Memory B cell (primary cell): ENCODE data around the gene MAD1L1.

Experiments used
- ATAC-seq: fragments of 150-1000 bp; cut with Tn5 transposase; 2 replicates; pipeline ENCODE4 v1.10.0; 2021; ENCODE audit warnings: low read depth, mild to moderate bottlenecking, moderate library complexity
- DNase-seq, 2 donors: peaks; one replicate each; pipeline ENCODE4 v3.0.0; 2022; ENCODE audit warnings: low spot score in 2 of 2
- H3K27ac Mint-ChIP-seq: one replicate; pipeline ENCODE4 v1.8.0; 2022; ENCODE audit warnings: mild to moderate bottlenecking, moderate library complexity, mixed read lengths
- H3K27me3 Mint-ChIP-seq: one replicate; pipeline ENCODE4 v1.8.0; 2022; ENCODE audit warnings: mixed read lengths
- H3K36me3 Mint-ChIP-seq: one replicate; pipeline ENCODE4 v1.8.0; 2022; ENCODE audit warnings: mild to moderate bottlenecking, mixed read lengths
- H3K4me1 Mint-ChIP-seq: one replicate; pipeline ENCODE4 v1.8.0; 2022; ENCODE audit warnings: mixed read lengths
- H3K4me3 Mint-ChIP-seq: one replicate; pipeline ENCODE4 v1.8.0; 2022; ENCODE audit warnings: mild to moderate bottlenecking, moderate library complexity, mixed read lengths
- H3K9me3 Mint-ChIP-seq: one replicate; pipeline ENCODE4 v1.8.0; 2022; ENCODE audit warnings: mixed read lengths

Gene MAD1L1

DNA sequence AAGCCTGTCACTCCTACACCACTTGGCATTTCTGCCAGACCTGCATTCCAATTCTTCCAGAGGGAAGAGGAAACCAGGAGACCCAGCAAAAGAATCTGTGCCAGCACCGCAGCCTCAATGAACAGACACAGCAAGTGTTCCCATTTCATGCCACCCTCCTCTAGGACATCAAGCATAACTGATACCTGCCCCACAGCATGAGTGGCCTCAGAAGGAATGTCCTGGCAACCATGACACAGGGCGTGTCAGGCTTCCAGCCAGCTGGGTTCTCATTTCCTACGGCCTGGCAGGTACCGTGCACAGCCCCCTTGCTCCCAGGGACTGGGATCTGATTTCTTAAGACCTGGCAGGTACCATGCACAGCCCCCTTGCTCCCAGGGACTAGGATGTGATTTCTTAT is 7.8 kb downstream of the MAD1L1 start:
- ATAC-seq (no peak), DNase-seq (no peak)
- no peaks in the 10 kb centered on the region for H3K9me3 Mint-ChIP-seq
- H3K27ac Mint-ChIP-seq = no peak overlapping the region
- peaks cover 21% of the 10 kb centered on the region for H3K36me3 Mint-ChIP-seq
- H3K4me3 Mint-ChIP-seq = no peak overlapping the region
- no peaks in the 10 kb centered on the region for H3K4me1 Mint-ChIP-seq
- H3K27me3 Mint-ChIP-seq = no peaks in the 10 kb centered on the region

DNA sequence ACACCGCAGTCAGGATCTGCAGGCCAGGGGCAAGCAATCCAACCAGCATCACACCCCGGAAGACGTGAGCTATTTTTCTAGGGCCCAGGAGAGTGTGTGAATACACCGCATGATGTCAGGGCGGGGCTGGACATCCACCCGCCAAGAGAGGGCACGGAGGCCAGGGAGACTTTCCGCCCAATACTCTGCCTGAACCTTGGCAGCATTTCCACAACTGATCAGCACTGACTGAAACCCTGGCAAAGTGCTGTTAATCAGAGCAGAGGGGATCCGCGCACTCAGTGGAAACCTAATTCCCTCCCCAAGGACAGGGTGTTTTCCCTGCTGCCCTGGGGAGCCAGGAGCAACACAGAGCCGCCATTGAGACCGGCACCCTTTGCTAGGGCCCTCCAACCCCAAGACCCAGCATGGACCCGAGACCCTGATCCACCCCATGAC is 8.2 kb downstream of the MAD1L1 start:
- H3K4me1 Mint-ChIP-seq = no peaks in the 10 kb centered on the region

DNA sequence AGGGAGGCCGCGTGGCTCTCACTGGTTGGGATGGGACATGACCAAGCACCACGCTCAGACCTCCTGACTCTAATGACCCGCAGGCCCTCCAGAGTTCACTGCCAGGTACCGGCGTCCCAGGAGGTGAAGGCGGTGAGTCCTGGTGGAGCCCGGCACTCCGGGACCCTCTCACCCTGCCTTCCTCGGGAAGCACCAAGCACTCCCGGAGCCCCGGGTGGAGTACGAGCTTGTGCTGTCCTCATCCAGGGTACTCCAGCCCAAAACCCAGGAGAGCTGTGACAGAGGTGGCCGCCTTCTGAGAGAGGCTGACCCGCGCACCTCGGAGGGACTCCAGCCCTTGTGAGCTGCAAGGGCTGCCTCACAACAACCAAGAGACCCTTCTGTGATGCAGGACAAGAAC is 9.4 kb downstream of the MAD1L1 start:
- Mint-ChIP-seq H3K9me3 (no peaks in the 10 kb centered on the region), H3K27ac (no peak overlapping the region), H3K4me3 (no peak overlapping the region), H3K36me3 (peaks cover 21% of the 10 kb centered on the region), H3K27me3 (no peaks in the 10 kb centered on the region), H3K4me1 (no peaks in the 10 kb centered on the region)
- DNase-seq (no peak), ATAC-seq (no peak)

More for the DNA sequence above, 8.2 kb downstream of the MAD1L1 start:
- no peak overlapping the region for H3K27ac Mint-ChIP-seq
- DNase-seq = no peak
- H3K9me3 Mint-ChIP-seq = no peaks in the 10 kb centered on the region
- H3K4me3 Mint-ChIP-seq = no peak overlapping the region
- H3K36me3 Mint-ChIP-seq = peaks cover 19% of the 10 kb centered on the region
- no peak for ATAC-seq
- no peaks in the 10 kb centered on the region for H3K27me3 Mint-ChIP-seq

DNA sequence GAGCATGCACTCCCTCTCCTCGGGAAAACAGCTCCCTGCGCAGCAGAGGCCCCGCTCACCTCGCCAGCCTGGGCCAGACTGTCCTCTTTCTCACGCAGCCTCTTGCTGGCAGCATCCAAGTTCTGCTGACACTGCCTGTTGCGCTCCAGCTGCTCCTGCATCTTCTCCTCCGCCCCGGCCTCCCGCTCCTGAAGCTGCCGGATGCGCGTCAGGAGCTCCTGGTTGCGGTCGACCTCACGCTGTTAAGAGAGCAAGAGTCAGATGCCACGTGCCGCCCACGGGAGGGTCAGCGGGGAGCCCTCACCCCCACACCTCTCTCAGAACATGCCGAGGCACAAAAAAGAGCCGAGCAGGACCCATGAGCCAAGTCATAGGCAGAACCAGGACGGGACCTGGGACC is 10.2 kb downstream of the MAD1L1 start:
- H3K27ac Mint-ChIP-seq = no peak overlapping the region
- no peak overlapping the region for H3K4me3 Mint-ChIP-seq
- no peak for ATAC-seq
- no peak for DNase-seq
- no peaks in the 10 kb centered on the region for H3K9me3 Mint-ChIP-seq
- peaks cover 25% of the 10 kb centered on the region for H3K36me3 Mint-ChIP-seq
- no peaks in the 10 kb centered on the region for H3K4me1 Mint-ChIP-seq
- H3K27me3 Mint-ChIP-seq = no peaks in the 10 kb centered on the region

DNA sequence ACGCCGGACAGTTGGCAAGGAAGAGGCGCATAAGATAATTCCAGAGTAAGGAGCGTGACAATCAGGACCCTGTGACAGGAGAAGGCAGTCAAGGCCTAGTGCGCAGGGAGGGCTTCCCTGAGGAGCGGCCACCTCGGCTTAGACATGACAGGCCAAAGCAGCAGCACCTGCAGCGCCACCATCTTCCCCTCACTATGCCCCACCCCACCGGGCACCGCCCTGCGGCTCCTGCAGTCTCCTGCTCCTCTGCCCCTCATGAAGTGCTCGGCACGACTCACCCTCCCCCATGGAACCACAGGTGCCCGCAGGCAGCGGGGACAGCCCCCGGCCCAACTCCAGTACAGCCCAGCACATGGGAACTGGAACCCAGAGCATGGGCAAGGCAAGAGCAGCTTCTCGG is 11.8 kb downstream of the MAD1L1 start:
- Mint-ChIP-seq H3K4me3 (no peak overlapping the region), H3K27ac (no peak overlapping the region), H3K27me3 (no peaks in the 10 kb centered on the region), H3K9me3 (no peaks in the 10 kb centered on the region), H3K4me1 (no peaks in the 10 kb centered on the region), H3K36me3 (peaks cover 31% of the 10 kb centered on the region)
- no peak for ATAC-seq
- no peak for DNase-seq

DNA sequence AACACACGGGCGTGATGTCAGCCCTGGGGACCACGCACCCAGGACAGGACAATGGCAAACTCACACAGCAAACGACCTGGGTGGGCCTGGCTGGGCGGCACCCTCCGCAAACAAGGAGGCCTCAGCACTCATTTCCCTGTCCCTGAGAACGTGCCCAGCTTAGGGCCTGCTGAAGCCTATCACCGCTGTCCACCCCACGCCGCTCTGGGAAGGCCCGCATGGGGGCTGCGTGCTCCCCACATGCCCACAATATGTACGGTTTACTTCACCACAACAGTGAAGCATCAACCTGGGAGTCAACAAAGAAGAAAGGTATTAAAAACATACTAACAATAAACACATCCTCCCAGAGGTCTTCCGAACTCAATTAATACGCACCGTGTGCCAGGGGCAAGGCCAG is 12.2 kb downstream of the MAD1L1 start:
- ATAC-seq (no peak), DNase-seq (no peak)
- no peaks in the 10 kb centered on the region for H3K9me3 Mint-ChIP-seq
- H3K36me3 Mint-ChIP-seq = peaks cover 33% of the 10 kb centered on the region
- H3K4me3 Mint-ChIP-seq = no peak overlapping the region
- no peaks in the 10 kb centered on the region for H3K4me1 Mint-ChIP-seq
- no peak overlapping the region for H3K27ac Mint-ChIP-seq
- H3K27me3 Mint-ChIP-seq = no peaks in the 10 kb centered on the region

DNA sequence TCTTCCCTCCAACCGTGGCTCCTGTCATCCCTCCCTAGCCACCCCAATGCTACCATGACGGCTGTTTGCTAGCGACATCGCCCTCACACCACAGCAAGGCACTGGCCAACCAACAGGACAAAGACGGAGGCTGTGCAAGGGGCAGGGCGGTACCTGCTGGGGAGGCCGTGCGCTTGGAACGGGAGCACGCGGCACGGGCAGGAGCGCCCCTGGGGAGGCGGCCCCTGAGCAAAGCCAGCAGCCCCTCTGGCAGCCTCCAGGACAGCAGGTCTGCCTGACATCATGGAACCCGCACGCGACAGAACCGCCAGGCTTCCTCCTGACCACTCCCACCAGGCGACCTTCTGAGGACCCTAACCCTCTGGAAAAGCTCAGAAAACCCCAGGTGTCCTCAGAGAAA is 12.7 kb downstream of the MAD1L1 start:
- no peak for ATAC-seq
- Mint-ChIP-seq H3K36me3 (peaks cover 34% of the 10 kb centered on the region), H3K9me3 (no peaks in the 10 kb centered on the region), H3K27me3 (no peaks in the 10 kb centered on the region), H3K4me3 (no peak overlapping the region), H3K4me1 (no peaks in the 10 kb centered on the region), H3K27ac (no peak overlapping the region)
- DNase-seq = no peak

DNA sequence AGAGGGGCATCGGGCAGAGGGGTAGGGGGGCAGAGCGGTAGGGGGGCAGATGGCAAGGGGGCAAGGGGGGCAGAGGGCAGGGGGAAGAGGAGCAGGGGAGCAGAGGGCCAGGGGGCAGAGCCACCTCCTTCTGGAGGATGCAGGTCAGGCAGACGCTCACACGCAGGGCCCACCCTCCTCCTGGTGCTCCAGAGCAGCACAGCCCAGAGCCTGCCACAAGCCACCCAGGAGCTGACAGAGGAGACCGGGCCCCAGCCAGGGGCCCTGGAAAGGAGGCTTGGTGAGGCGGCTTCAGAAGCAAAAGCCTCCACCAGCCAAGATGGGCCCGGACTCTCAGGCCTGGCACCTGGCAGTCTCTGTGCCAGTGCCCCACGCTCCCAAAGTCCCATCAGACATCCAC is 13.1 kb downstream of the MAD1L1 start:
- Mint-ChIP-seq H3K36me3 (peaks cover 36% of the 10 kb centered on the region), H3K4me1 (no peaks in the 10 kb centered on the region), H3K4me3 (no peak overlapping the region), H3K9me3 (no peaks in the 10 kb centered on the region), H3K27me3 (no peaks in the 10 kb centered on the region), H3K27ac (no peak overlapping the region)
- ATAC-seq = no peak
- no peak for DNase-seq

DNA sequence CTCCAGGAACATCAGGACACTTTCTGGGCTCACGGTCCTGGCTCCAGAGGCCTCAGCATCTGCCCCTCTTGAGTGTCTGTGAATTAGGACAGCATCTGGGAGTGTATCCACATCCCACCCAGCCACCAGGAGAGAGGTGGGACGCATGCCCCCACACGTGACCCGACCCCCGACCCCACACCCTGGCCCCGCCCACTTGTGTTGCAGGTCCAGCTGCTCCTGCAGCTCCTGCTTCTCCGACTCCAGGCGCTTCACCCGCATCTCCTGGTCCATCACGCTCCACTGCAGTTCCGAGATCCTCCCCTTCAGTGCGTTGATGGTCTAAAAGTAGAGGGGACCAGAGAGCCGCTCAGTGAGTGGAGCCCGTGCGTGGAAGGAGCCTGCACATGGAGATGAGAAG is 13.6 kb downstream of the MAD1L1 start:
- H3K4me1 Mint-ChIP-seq = no peaks in the 10 kb centered on the region
- no peak overlapping the region for H3K4me3 Mint-ChIP-seq
- H3K9me3 Mint-ChIP-seq = no peaks in the 10 kb centered on the region
- H3K36me3 Mint-ChIP-seq = peaks cover 33% of the 10 kb centered on the region
- no peak for ATAC-seq
- H3K27ac Mint-ChIP-seq = no peak overlapping the region
- H3K27me3 Mint-ChIP-seq = no peaks in the 10 kb centered on the region
- no peak for DNase-seq

DNA sequence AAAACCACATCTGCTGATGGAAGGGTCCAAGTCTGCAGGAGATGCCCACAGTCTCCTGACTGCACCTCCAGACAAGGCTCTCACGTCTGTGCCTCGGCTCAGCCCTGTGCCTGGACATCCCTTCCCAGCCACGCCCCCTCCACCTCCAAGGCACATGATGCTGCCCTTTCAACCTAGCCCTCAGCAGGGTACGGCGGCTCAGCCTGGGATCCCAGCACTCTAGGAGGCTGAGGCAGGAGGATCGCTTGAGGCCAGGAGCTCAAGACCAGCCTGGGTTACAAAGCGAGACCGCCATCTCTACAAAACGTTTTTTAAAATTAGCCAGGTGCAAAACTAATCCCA is 14.3 kb downstream of the MAD1L1 start:
- ATAC-seq (no peak), DNase-seq (no peak)
- Mint-ChIP-seq H3K9me3 (no peaks in the 10 kb centered on the region), H3K27me3 (no peaks in the 10 kb centered on the region), H3K4me3 (no peak overlapping the region), H3K4me1 (no peaks in the 10 kb centered on the region), H3K36me3 (peaks cover 36% of the 10 kb centered on the region), H3K27ac (no peak overlapping the region)

DNA sequence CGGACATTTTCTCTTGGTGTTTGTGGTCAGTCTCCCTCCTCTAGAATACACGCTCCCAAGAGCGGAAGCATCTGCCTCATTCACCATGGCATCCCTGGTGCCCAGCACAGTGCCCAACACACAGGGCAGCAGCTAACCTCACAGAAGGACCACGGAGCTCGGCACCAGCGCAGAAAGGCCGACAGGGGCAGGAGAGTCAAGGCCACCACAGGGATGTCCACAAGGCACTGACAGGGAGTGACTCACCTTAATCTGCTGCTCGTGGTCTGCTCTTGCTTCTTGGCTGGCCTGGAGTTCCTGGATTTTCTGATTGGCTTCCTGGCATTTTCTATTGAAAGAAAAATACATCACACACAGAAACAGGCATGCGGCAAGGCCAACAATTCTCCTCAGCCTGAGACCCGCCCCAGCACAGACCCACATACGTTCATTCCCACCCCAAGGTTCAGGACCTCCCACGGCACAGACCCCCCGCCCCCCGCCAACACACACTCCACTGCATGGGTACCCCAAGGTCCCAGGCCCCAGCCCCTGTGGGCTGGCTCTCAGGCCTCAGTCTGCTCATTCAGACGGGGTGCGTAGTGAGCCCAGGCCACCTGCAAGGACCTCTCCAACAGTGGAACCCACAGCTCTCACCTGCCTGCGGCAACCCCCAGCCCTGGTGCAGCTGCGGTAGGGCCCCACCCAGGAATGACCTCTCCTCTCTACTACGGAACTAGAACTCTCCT is 14.9 kb downstream of the MAD1L1 start:
- DNase-seq (no peak), ATAC-seq (no peak)
- Mint-ChIP-seq H3K9me3 (no peaks in the 10 kb centered on the region), H3K4me1 (no peaks in the 10 kb centered on the region), H3K27ac (no peak overlapping the region), H3K36me3 (peaks cover 36% of the 10 kb centered on the region), H3K4me3 (no peak overlapping the region), H3K27me3 (no peaks in the 10 kb centered on the region)

DNA sequence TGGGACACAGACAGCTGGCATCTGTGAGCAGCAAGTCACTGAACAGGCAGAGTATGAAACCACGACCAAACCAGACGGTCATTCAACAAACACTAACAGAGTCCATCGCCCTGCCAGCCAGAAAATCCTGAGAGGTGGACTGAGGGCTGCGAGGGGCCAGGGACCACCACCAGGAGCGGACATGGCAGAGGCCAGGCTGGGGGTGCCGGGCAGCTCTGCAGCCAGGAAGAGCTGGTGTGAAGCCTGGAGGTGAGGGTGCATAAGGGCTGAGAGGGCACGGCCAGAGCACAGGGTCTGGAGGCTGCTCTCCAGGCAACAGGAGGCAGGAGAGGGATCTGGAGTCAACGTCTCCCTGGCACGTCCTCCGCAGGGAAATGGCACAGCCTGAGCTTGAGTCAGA is 15.5 kb downstream of the MAD1L1 start:
- no peak overlapping the region for H3K27ac Mint-ChIP-seq
- ATAC-seq = no peak
- H3K4me3 Mint-ChIP-seq = no peak overlapping the region

DNA sequence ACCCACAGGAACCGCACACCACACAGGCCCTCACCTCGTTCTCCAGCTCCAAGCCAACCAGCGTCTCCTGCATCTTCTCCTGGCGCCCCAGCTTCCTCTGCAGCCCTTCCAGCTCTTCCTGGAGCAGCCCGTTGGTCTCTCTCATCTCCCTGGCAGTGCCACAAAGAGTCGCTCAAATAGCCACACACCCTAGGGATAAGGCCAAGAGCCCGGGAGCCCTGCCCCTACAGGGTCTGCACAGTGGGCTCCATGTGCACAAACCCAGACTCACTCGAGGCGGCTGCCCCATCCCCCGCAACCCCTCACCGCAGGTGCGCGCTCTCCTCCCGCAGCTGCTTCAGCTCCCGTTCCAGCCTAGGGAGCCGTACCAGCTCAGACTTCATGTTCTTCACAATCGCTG is 16.9 kb downstream of the MAD1L1 start:
- Mint-ChIP-seq H3K9me3 (no peaks in the 10 kb centered on the region), H3K27ac (no peak overlapping the region)
- ATAC-seq = no peak

More for the DNA sequence above, 15.5 kb downstream of the MAD1L1 start:
- Mint-ChIP-seq H3K27me3 (no peaks in the 10 kb centered on the region), H3K9me3 (no peaks in the 10 kb centered on the region), H3K36me3 (peaks cover 38% of the 10 kb centered on the region), H3K4me1 (no peaks in the 10 kb centered on the region)
- DNase-seq = no peak

DNA sequence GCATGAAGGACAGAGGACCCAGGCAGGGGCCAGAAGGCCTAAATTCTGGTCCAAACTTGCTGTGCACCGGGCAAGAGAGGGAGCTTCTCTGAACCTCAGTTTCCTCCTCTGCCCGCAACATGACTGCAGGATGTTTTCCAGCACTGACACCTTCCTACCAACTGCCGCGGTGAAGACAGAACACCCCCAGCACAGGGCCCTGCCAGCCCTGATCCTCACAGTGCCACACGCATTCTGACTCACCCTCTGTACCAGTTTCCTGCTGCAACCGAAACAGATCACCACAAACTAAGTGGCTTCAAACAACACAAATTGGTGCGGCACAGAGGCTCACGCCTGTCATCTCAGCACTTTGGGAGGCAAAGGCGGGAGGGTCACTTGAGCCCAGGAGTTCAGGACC is 18.1 kb downstream of the MAD1L1 start:
- Mint-ChIP-seq H3K27me3 (no peaks in the 10 kb centered on the region), H3K36me3 (peaks cover 39% of the 10 kb centered on the region), H3K4me3 (no peak overlapping the region), H3K27ac (no peak overlapping the region), H3K9me3 (no peaks in the 10 kb centered on the region), H3K4me1 (peaks cover 6% of the 10 kb centered on the region)
- ATAC-seq (no peak), DNase-seq (no peak)

More for the DNA sequence above, 16.9 kb downstream of the MAD1L1 start:
- peaks cover 39% of the 10 kb centered on the region for H3K36me3 Mint-ChIP-seq
- no peaks in the 10 kb centered on the region for H3K27me3 Mint-ChIP-seq
- no peak for DNase-seq
- H3K4me3 Mint-ChIP-seq = no peak overlapping the region
- H3K4me1 Mint-ChIP-seq = peaks cover under 1% of the 10 kb centered on the region

DNA sequence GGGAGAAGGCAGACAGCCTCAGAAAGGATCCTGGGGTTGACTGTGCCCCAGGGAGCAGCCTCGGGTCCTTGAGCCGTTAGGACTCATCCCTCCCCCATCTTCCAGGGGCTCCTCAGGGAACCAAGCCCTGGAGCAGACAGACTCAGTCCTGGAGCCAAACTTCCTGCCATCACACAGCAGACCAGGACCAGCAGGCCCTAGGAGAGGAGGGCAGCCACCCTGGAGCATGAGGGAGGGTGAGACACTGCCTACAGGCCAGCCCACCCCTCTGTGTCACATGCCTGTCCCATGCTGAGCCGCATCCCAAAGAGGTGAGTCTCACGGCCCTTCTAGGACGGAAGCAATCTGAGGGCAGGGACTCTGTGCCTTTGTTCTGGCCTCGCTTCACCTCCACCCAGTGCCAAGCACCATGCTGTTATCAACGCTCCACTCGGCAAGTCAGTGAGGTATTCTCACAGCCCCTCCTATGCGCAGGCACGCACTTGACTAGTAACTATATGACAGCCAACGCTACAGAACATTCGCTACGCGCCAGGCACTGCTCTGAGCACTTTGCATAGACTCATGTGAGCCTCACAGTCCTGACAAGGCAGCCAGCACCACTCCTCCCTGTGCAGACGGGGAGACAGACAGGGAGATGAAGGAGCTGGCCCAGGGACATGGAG is 19.1 kb downstream of the MAD1L1 start:
- no peak for ATAC-seq
- no peaks in the 10 kb centered on the region for H3K27me3 Mint-ChIP-seq
- no peak for DNase-seq
- H3K36me3 Mint-ChIP-seq = peaks cover 40% of the 10 kb centered on the region
- H3K27ac Mint-ChIP-seq = no peak overlapping the region
- H3K4me3 Mint-ChIP-seq = no peak overlapping the region
- peaks cover 10% of the 10 kb centered on the region for H3K4me1 Mint-ChIP-seq
- H3K9me3 Mint-ChIP-seq = no peaks in the 10 kb centered on the region
